H9 (cell line): ENCODE data around the gene NFIX. TPM values are rescaled to one million over a fixed set of nuclear protein-coding genes. Genes with fewer than 3 reads are reported as not detected.

ENCODE experiments used
- DNase-seq: peaks from one replicate; pipeline ENCODE4 v3.0.0-alpha.2; 2017
- H2AFZ ChIP-seq: one replicate; pipeline ENCODE4 v1.6.1; 2013; ENCODE audit warnings: mild to moderate bottlenecking, low read length, control low read depth, moderate library complexity
- H2AK5ac ChIP-seq: 2 replicates; pipeline ENCODE4 v1.6.1; 2013; ENCODE audit warnings: low read length, control low read depth, mixed read lengths; ENCODE audit not compliant: insufficient read length
- H2BK120ac ChIP-seq: one replicate; pipeline ENCODE4 v1.6.1; 2013; ENCODE audit warnings: low read depth, mild to moderate bottlenecking, low read length, control low read depth, inconsistent platforms; ENCODE audit not compliant: poor library complexity, severe bottlenecking
- H2BK12ac ChIP-seq: 2 replicates; pipeline ENCODE4 v1.6.1; 2013; ENCODE audit warnings: low read length, control low read depth, mixed read lengths, low read depth; ENCODE audit not compliant: insufficient read length
- H2BK15ac ChIP-seq: 2 replicates; pipeline ENCODE4 v1.6.1; 2013; ENCODE audit warnings: low read depth, low read length, control low read depth
- H2BK20ac ChIP-seq: one replicate; pipeline ENCODE4 v1.6.1; 2013; ENCODE audit warnings: low read depth, mild to moderate bottlenecking, low read length, control low read depth, inconsistent platforms; ENCODE audit not compliant: poor library complexity, severe bottlenecking
- H2BK5ac ChIP-seq: 2 replicates; pipeline ENCODE4 v1.6.1; 2013; ENCODE audit warnings: low read length, control low read depth, mixed read lengths; ENCODE audit not compliant: insufficient read length
- H3K14ac ChIP-seq: 2 replicates; pipeline ENCODE4 v1.6.1; 2013; ENCODE audit warnings: low read length, control low read depth; ENCODE audit not compliant: insufficient read depth
- H3K18ac ChIP-seq: 2 replicates; pipeline ENCODE4 v1.6.1; 2013; ENCODE audit warnings: low read depth, mild to moderate bottlenecking, mixed read lengths, low read length, control low read depth; ENCODE audit not compliant: insufficient read length
- H3K23ac ChIP-seq: 2 replicates; pipeline ENCODE4 v1.6.1; 2013; ENCODE audit warnings: low read length, control low read depth, mixed read lengths, low read depth; ENCODE audit not compliant: insufficient read length
- H3K23me2 ChIP-seq: 2 replicates; pipeline ENCODE4 v1.6.1; 2013; ENCODE audit warnings: low read depth, mild to moderate bottlenecking, mixed read lengths, low read length, control low read depth; ENCODE audit not compliant: insufficient read length, poor library complexity, severe bottlenecking
- H3K27ac ChIP-seq: 2 replicates; pipeline ENCODE4 v1.5.1; 2013; ENCODE audit warnings: low read length, control low read depth, mixed read lengths, low read depth; ENCODE audit not compliant: insufficient read length
- H3K27me3 ChIP-seq: 2 replicates; pipeline ENCODE4 v1.6.1; 2013; ENCODE audit warnings: low read length, control low read depth, inconsistent platforms; ENCODE audit not compliant: insufficient read depth
- H3K4ac ChIP-seq: 2 replicates; pipeline ENCODE4 v1.6.1; 2013; ENCODE audit warnings: low read depth, mild to moderate bottlenecking, control low read depth, inconsistent platforms, low read length, moderate library complexity
- H3K4me1 ChIP-seq: 2 replicates; pipeline ENCODE4 v1.6.1; 2013; ENCODE audit warnings: low read length, control low read depth, inconsistent platforms; ENCODE audit not compliant: insufficient read depth
- H3K4me2 ChIP-seq: 2 replicates; pipeline ENCODE4 v1.6.1; 2013; ENCODE audit warnings: low read length, control low read depth, mixed read lengths; ENCODE audit not compliant: insufficient read length, insufficient read depth
- H3K56ac ChIP-seq: 2 replicates; pipeline ENCODE4 v1.6.1; 2013; ENCODE audit warnings: low read depth, mild to moderate bottlenecking, mixed read lengths, low read length, control low read depth; ENCODE audit not compliant: insufficient read length
- H3K79me1 ChIP-seq: 2 replicates; pipeline ENCODE4 v1.6.1; 2013; ENCODE audit warnings: low read depth, mild to moderate bottlenecking, moderate library complexity, low read length, control low read depth, inconsistent platforms; ENCODE audit not compliant: insufficient read depth, poor library complexity, severe bottlenecking
- H3K79me2 ChIP-seq: 2 replicates; pipeline ENCODE4 v1.6.1; 2013; ENCODE audit warnings: low read length, control low read depth, inconsistent platforms; ENCODE audit not compliant: insufficient read depth
- H3K9ac ChIP-seq: 2 replicates; pipeline ENCODE4 v1.6.1; 2013; ENCODE audit warnings: low read length, control low read depth, mixed read lengths; ENCODE audit not compliant: insufficient read length; ENCODE audit errors: extremely low read depth
- H3K9me3 ChIP-seq: one replicate; pipeline ENCODE4 v1.6.1; 2013; ENCODE audit warnings: low read depth, low read length, inconsistent platforms; ENCODE audit not compliant: control insufficient read depth
- H3T11ph ChIP-seq: one replicate; pipeline ENCODE4 v1.6.1; 2013; ENCODE audit warnings: mild to moderate bottlenecking, low read length, control low read depth, inconsistent platforms
- H4K20me1 ChIP-seq: one replicate; pipeline ENCODE4 v1.6.1; 2013; ENCODE audit not compliant: control insufficient read depth, insufficient read length, insufficient read depth
- H4K5ac ChIP-seq: 2 replicates; pipeline ENCODE4 v1.6.1; 2013; ENCODE audit warnings: low read depth, mild to moderate bottlenecking, mixed read lengths, low read length, control low read depth; ENCODE audit not compliant: insufficient read length
- H4K8ac ChIP-seq: replicated peaks from 2 replicates; pipeline ENCODE4 v1.6.1; 2013; ENCODE audit warnings: low read length, control low read depth, mixed read lengths, low read depth; ENCODE audit not compliant: insufficient read length
- H4K91ac ChIP-seq: 2 replicates; pipeline ENCODE4 v1.6.1; 2013; ENCODE audit warnings: low read depth, mild to moderate bottlenecking, moderate library complexity, mixed read lengths, low read length, control low read depth; ENCODE audit not compliant: insufficient read length
- H3K27ac Mint-ChIP-seq, 3 experiments: 2 replicates in 2 of 3; 3 replicates in 1 of 3; pipeline ENCODE4 v1.8.0; 2020 to 2021; ENCODE audit warnings: mixed read lengths in 3 of 3, mild to moderate bottlenecking in 1 of 3, moderate library complexity in 1 of 3
- H3K27me3 Mint-ChIP-seq: 2 replicates; pipeline ENCODE4 v1.8.0; 2021; ENCODE audit warnings: low read depth, mild to moderate bottlenecking, moderate library complexity, mixed read lengths
- H3K36me3 Mint-ChIP-seq, 3 experiments: 2 replicates in 2 of 3; 3 replicates in 1 of 3; pipeline ENCODE4 v1.8.0; 2020 to 2021; ENCODE audit warnings: low read depth in 3 of 3, mixed read lengths in 3 of 3; ENCODE audit not compliant: insufficient read depth in 1 of 3
- H3K4me1 Mint-ChIP-seq, 2 experiments: 2 replicates each; pipeline ENCODE4 v1.8.0; 2020; ENCODE audit warnings: mixed read lengths in 2 of 2
- H3K4me3 Mint-ChIP-seq, 2 experiments: 2 replicates in 1 of 2; 3 replicates in 1 of 2; pipeline ENCODE4 v1.8.0; 2020 to 2021; ENCODE audit warnings: mild to moderate bottlenecking in 2 of 2, mixed read lengths in 2 of 2, moderate library complexity in 1 of 2
- H3K9me3 Mint-ChIP-seq, 2 experiments: 2 replicates in 1 of 2; 3 replicates in 1 of 2; pipeline ENCODE4 v1.8.0; 2020; ENCODE audit warnings: mild to moderate bottlenecking in 2 of 2, mixed read lengths in 2 of 2, moderate library complexity in 1 of 2
- CTCF ChIP-seq: fragments of 200-600 bp; sonication (generic); conservative IDR thresholded peaks from 3 replicates; pipeline ENCODE4 v1.8.0; 2021; ENCODE audit warnings: antibody characterized with exemption, mild to moderate bottlenecking
- WGBS: extraction: QIAGEN DNeasy Blood & Tissue Kit; methylation state at CpG from one replicate; pipeline ENCODE4 v1.1.7; 2013; ENCODE audit warnings: missing lambda C conversion rate, low lambda C conversion rate, mixed read lengths; ENCODE audit not compliant: insufficient read length; ENCODE audit errors: extremely low coverage; 5-methylcytosine and 5-hydroxymethylcytosine counted together
- total RNA-seq: library from RNA; stranded (reverse); gene quantifications from 2 replicates; pipeline ENCODE4 v1.2.1, GENCODE V29; 2021

NFIX gene
- total RNA-seq, 1 experiment from 2014 or later = 0.31 TPM

DNA sequence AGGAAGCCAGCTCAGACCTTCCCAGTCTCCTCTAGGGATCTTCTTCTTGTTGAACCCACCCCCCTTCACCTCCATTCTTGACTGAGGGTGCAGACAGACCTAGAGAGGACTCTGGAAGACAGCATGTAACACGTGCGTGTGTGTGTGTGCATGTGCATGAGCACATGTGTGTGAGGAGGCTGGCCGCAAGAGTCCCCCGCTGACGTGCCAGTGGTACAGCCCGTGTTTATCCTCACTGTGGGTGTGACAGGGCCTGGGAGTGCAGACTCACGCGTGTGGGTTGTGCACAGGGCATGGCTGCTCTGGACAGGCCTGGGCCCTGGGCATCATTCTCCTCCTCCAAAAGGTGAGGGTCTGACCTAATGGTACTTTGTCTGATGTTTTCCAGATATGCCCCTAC is 81.0 kb downstream of the NFIX start:
- DNase-seq = no peak

More for the DNA sequence above, 81.0 kb downstream of the NFIX start:
- H2BK15ac ChIP-seq = no peak overlapping the region
- no peaks in the 10 kb centered on the region for H3K79me2 ChIP-seq
- no peak overlapping the region for H2BK120ac ChIP-seq
- peaks cover 2% of the 10 kb centered on the region; the same call in 1 of the 2 replicates for H3K27me3 ChIP-seq
- Mint-ChIP-seq H3K27me3 (peaks cover 68% of the 10 kb centered on the region), H3K27ac (no peak overlapping the region), H3K4me1 (peaks cover 16 to 43% of the 10 kb centered on the region in 2 experiments), H3K36me3 (peaks cover 0 to 1% (median 0%) of the 10 kb centered on the region in 3 experiments; a peak in 1 of 7 replicates), H3K9me3 (no peaks in the 10 kb centered on the region), H3K4me3 (peak overlapping the region in 1 of 2 experiments; percentile 14; a peak in 1 of 5 replicates)
- peaks cover 7% of the 10 kb centered on the region; the same call in 1 of the 2 replicates for H3K4me1 ChIP-seq
- H3K14ac ChIP-seq = no peak overlapping the region
- H3K23me2 ChIP-seq = peaks cover 3% of the 10 kb centered on the region
- no peaks in the 10 kb centered on the region for H4K20me1 ChIP-seq
- no peak overlapping the region for H2BK5ac ChIP-seq
- no peak overlapping the region for H2BK20ac ChIP-seq
- no peak overlapping the region for H2AK5ac ChIP-seq
- no peak overlapping the region for H4K8ac ChIP-seq
- no peaks in the 10 kb centered on the region for H3K79me1 ChIP-seq
- H3K4ac ChIP-seq = no peak overlapping the region
- no peak overlapping the region for H3K23ac ChIP-seq
- no peak overlapping the region for H4K91ac ChIP-seq
- no peak overlapping the region for H4K5ac ChIP-seq
- no peak overlapping the region for H2BK12ac ChIP-seq
- no peak overlapping the region for H3K27ac ChIP-seq
- no peaks in the 10 kb centered on the region for H3K9me3 ChIP-seq
- no peak overlapping the region for H3K4me2 ChIP-seq
- H3T11ph ChIP-seq = no peak overlapping the region
- no peak overlapping the region for H3K56ac ChIP-seq
- WGBS = no CpG with 5 or more reads among the region's 8 CpGs
- H3K9ac ChIP-seq = no peak overlapping the region
- H2AFZ ChIP-seq = no peak overlapping the region
- H3K18ac ChIP-seq = no peak overlapping the region
- TF ChIP-seq CTCF = no peak
